Activated CD4-positive, alpha-beta T cell treated with anti-CD3 and anti-CD28 coated beads, Interleukin-2, amount 10 ng/mL, durations not matched to agents 7 days and 5 days (primary cell): ENCODE measurements around the gene ASH1L. TPM values are rescaled to one million over a fixed set of nuclear protein-coding genes. Genes with fewer than 3 reads are reported as not detected.
"Not testable (repeated sequence)": the region's sequence is repeated elsewhere in the genome, so short reads cannot be mapped to it uniquely, and the experiment has no call there.

Experiments used
- CTCF ChIA-PET: fragments of 350-600 bp; sonication (Branson Sonifier 250); formaldehyde crosslinking; loops from one replicate; lab custom pipeline; 2021; ENCODE audit warnings: antibody characterized with exemption; lab: Charles Lee
- POLR2A ChIA-PET: fragments of 350-600 bp; sonication (Branson Sonifier 250); formaldehyde crosslinking; loops from one replicate; lab custom pipeline; 2021; ENCODE audit warnings: antibody characterized with exemption; lab: Charles Lee
- DNase-seq: peaks from one replicate; pipeline ENCODE4 v3.0.0-alpha.2; 2020
- H3K27ac Mint-ChIP-seq: one replicate; pipeline ENCODE4 v1.8.0; 2021; ENCODE audit warnings: mild to moderate bottlenecking, moderate library complexity, mixed read lengths
- H3K27me3 Mint-ChIP-seq: one replicate; pipeline ENCODE4 v1.8.0; 2021; ENCODE audit warnings: mixed read lengths
- H3K36me3 Mint-ChIP-seq: one replicate; pipeline ENCODE4 v1.8.0; 2021; ENCODE audit warnings: low read depth, mixed read lengths
- H3K4me1 Mint-ChIP-seq: one replicate; pipeline ENCODE4 v1.8.0; 2021; ENCODE audit warnings: mixed read lengths
- H3K4me3 Mint-ChIP-seq: one replicate; pipeline ENCODE4 v1.8.0; 2021; ENCODE audit warnings: mild to moderate bottlenecking, moderate library complexity, mixed read lengths
- H3K9me3 Mint-ChIP-seq: one replicate; pipeline ENCODE4 v1.8.0; 2021; ENCODE audit warnings: mixed read lengths
- total RNA-seq, 2 experiments: library from RNA; stranded (reverse); gene quantifications; one replicate each; pipeline ENCODE4 v1.2.3, GENCODE V29; 2021

ASH1L gene
- total RNA-seq, 2 experiments from 2014 or later, result 42.9 to 44.1 TPM

DNA sequence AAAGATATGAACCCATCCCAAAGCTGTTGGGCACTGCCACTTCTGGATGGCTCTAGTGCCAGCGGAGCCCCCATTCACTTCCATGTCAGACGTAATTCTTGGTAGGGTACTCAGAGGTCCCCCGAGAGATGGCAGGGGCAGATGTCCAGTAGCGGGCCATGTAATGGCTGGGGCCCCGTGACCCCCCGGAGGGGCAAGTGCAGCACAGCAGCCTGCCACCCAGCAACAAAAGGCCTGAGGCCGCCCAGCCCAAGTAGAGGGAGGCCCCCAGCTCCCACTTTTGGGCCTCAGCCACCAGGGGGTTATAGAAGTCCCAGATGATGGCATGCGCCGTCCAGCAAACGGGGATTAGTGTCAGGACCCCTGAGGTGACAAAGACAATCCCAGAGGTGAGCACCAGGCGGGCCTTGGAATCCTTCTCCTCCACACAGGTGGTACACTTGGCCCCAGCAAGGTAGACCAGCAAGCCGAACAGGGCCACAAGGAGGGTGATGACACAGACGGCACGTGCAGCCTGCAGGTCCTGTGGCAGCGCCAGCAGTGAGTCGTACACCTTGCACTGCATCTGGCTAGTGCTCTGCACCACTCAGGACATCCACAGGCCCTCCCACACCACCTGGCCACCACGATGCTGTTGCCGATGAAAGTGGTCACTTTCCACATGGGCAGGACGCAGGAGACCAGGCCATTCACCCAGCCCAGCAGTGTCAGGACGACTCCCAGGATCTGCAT lies 28.1 kb upstream of the ASH1L start:
- H3K36me3 Mint-ChIP-seq, H3K27me3 Mint-ChIP-seq, H3K27ac Mint-ChIP-seq, H3K4me3 Mint-ChIP-seq, H3K4me1 Mint-ChIP-seq, POLR2A ChIA-PET, H3K9me3 Mint-ChIP-seq, DNase-seq: not testable (repeated sequence)
- CTCF ChIA-PET, result interaction anchor here (0.6 to 1.5 kb wide), 4 partner anchors 20 to 340 kb away, joined by 3 to 4 read pairs (median 4); no protein-coding TSS in a partner anchor

DNA sequence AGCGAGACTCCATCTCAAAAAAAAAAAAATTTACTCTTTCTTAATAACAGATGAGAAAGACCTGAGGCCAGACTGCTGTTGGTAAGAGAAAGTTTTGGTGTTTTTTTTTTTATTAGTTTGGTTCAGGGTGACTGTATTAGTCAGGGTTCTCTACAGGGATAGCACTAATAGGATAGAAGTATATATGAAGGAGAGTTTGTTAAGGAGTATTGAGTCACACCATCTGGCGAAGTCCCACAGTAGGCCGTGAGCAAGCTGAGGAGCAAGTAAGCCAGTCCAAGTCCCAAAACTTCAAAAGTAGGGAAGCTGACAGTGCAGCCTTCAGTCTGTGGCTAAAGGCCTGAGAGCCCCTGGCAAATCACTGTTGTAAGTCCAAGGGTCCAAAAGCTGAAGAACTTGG lies 26.7 kb upstream of the ASH1L start:
- POLR2A ChIA-PET, H3K36me3 Mint-ChIP-seq, H3K4me3 Mint-ChIP-seq, DNase-seq, H3K4me1 Mint-ChIP-seq, H3K27ac Mint-ChIP-seq, H3K27me3 Mint-ChIP-seq, H3K9me3 Mint-ChIP-seq: not testable (repeated sequence)
- CTCF ChIA-PET, result interaction anchor here (1.0 to 1.4 kb wide), 2 partner anchors 8 to 265 kb away, joined by 3 read pairs; no protein-coding TSS in a partner anchor

DNA sequence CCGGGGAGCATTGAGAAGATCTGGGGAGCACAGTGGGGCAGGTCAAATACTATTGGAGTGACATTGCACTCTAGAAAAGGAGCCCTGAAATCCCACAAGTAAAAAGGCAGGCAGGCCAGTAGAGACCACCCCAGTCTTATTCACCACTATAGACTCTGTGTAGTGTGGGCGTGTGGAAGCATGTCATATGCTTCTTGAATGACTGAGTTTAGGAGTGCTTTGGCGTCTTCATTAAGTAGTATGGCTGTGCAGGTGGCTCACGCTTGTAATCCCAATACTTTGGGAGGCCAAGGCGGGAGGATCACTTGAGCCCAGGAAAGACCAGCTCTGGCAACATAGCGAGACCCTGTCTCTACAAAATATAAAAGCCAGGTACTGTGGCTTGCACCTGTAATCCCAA lies 21.2 kb upstream of the ASH1L start:
- H3K27me3 Mint-ChIP-seq, H3K36me3 Mint-ChIP-seq, DNase-seq, H3K4me1 Mint-ChIP-seq, H3K27ac Mint-ChIP-seq, H3K4me3 Mint-ChIP-seq, POLR2A ChIA-PET, H3K9me3 Mint-ChIP-seq: not testable (repeated sequence)
- CTCF ChIA-PET, result interaction anchor here (0.8 to 1.1 kb wide), 2 partner anchors 8 to 207 kb away, joined by 3 read pairs; no protein-coding TSS in a partner anchor

DNA sequence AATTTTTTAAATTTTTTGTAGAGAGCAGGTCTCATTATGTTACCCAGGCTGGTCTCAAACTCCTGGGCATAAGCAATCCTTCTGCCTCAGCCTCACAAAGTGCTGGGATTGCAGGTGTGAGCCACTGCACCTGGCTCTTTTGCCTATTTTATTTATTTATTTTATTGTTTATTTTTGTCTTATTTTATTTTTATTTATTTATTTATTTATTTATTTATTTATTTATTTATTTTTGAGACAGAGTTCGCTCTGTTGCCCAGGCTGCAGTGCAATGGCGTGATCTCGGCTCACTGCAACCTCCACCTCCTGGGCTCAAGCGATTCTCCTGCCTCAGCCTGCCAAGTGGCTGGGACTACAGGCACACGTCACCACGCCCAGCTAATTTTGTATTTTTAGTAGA lies 13.0 kb upstream of the ASH1L start:
- POLR2A ChIA-PET, CTCF ChIA-PET, H3K9me3 Mint-ChIP-seq, DNase-seq, H3K36me3 Mint-ChIP-seq, H3K27ac Mint-ChIP-seq, H3K4me3 Mint-ChIP-seq, H3K27me3 Mint-ChIP-seq, H3K4me1 Mint-ChIP-seq: not testable (repeated sequence)

- Mint-ChIP-seq H3K9me3 (no peaks in the 10 kb centered on the region), H3K4me3 (no peak overlapping the region), H3K27me3 (no peaks in the 10 kb centered on the region), H3K4me1 (peaks cover 8% of the 10 kb centered on the region), H3K36me3 (peaks cover 15% of the 10 kb centered on the region), H3K27ac (no peak overlapping the region)
- CTCF ChIA-PET, result interaction anchor here (0.7 kb wide), 1 partner anchor 39 kb away, joined by 3 read pairs; no protein-coding TSS in a partner anchor
- no peak for DNase-seq
- POLR2A ChIA-PET, result interaction anchor here (0.7 kb wide), 1 partner anchor 26 kb away, joined by 3 read pairs; no protein-coding TSS in a partner anchor
Measured at GRCh38 chr1:155574077-155574476, 11.5 kb upstream of the ASH1L start.

DNA sequence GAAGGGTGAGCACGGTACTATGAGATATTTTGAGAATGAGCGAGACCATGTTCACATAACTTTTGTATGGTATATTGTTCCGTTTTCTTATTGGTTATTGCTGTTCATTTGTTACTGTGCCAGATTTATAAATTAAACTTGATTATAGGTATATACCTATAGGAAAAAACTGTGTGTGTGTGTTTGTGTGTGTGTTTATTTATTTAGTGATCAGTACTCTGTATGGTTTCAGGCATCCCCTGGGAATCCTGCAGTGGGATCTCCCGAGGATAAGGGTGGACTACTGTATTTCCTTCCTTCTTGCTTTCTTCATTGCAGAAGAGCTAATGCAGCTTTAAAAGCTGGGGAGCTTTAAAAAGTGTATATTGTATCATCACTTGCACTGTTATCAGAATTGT lies 8.0 kb upstream of the ASH1L start:
- ChIA-PET CTCF (interaction anchor here (0.6 to 1.1 kb wide), 4 partner anchors 21 to 269 kb away, joined by 3 read pairs; no protein-coding TSS in a partner anchor), POLR2A (no interaction called here)
- no peaks in the 10 kb centered on the region for H3K9me3 Mint-ChIP-seq
- DNase-seq, result no peak
- no peak overlapping the region for H3K4me3 Mint-ChIP-seq
- H3K27ac Mint-ChIP-seq, result no peak overlapping the region
- H3K4me1 Mint-ChIP-seq, result peaks cover 18% of the 10 kb centered on the region
- H3K36me3 Mint-ChIP-seq, result peaks cover 23% of the 10 kb centered on the region
- no peaks in the 10 kb centered on the region for H3K27me3 Mint-ChIP-seq

GRCh38 chr1:155569988-155570592 lies 7.5 kb upstream of the ASH1L start:
- ChIA-PET CTCF (no interaction called here), POLR2A (no interaction called here)
- peaks cover 26% of the 10 kb centered on the region for H3K36me3 Mint-ChIP-seq
- no peaks in the 10 kb centered on the region for H3K27me3 Mint-ChIP-seq
- no peak overlapping the region for H3K27ac Mint-ChIP-seq
- no peak overlapping the region for H3K4me3 Mint-ChIP-seq
- peaks cover 21% of the 10 kb centered on the region for H3K4me1 Mint-ChIP-seq
- no peaks in the 10 kb centered on the region for H3K9me3 Mint-ChIP-seq
- DNase-seq, result no peak

DNA sequence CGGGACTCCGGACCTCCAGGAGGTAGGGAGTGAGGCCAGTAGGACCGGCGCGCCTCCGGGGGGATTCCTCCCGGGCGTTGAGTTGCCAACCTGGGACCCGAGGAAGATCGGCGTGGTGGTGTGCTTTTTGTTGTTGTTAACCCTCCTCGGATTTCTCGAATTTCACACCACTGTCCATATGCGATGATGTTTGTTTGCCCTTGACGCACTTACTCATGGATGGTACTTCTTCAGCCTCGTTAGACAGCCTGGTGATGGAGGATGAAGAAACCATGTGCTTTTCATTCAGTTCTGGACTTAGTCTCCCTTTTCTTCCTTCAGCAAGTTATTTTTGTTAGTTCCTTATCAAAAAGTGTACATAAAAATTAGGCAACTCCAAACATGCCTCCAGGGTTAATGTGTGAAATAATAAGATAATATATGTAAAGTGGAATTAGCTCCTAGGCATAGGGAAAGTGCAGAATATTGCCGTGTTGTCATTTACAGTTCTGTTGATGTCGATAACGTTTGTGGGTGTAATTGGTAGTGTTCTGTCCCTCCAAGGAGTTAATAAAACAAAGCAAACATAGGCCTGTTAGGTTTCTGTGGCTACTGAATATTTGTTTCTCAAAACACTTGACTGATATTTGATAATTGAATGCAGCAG lies 897 bp upstream of the ASH1L start:
- H3K9me3 Mint-ChIP-seq, H3K27me3 Mint-ChIP-seq, DNase-seq: not testable (repeated sequence)
- Mint-ChIP-seq H3K36me3 (peaks cover 18% of the 10 kb centered on the region), H3K4me3 (peak overlapping the region; percentile 99), H3K27ac (peak overlapping the region; percentile 99), H3K4me1 (peaks cover 39% of the 10 kb centered on the region)
- CTCF ChIA-PET, result interaction anchor here (0.6 kb wide), 1 partner anchor 26 kb away, joined by 3 read pairs; no protein-coding TSS in a partner anchor
- POLR2A ChIA-PET, result interaction anchor here (0.7 kb wide), 1 partner anchor 290 kb away, joined by 4 read pairs; the partner anchor contains the start of gene CLK2

DNA sequence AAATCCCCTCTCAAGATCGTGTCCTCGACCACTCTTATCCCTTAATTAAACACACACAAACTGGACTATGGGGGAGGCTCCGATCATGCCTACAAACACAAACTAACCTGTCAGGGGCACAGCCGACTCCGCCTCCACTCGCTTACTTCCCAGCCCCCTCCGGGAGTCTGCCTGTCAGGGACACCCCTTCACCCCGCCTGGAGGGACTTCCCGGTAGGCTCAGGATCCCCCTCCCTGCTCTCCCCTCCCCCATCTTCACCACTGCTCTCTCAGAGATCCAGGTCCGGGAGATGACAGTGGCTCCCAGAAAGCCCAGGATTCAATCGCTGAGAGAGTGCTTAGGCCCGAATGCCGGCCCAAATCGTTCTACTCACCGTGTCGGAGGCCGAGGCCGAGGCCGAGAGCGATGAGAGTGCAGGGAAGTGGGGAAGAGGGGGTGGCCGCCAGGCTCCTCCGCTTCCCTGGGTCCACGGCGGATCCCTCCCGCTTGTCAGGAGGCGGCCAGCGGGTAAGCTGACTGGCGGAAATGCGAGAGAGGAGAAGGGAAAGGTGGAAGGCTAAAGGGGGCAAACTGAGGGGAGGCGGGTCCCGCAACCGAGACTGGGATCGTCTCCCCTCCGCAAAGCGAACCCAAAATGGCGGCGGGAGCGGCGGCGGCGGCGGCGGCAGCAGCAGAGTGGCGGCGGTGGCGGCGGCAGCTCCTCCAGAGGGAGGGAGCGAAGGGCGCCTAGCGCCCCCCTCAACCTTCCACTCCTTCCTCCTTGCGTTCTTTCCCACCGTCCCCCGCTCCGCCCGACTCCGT lies 623 bp downstream of the ASH1L start:
- CTCF ChIA-PET, H3K27me3 Mint-ChIP-seq, H3K9me3 Mint-ChIP-seq: not testable (repeated sequence)
- peaks cover 46% of the 10 kb centered on the region for H3K4me1 Mint-ChIP-seq
- H3K27ac Mint-ChIP-seq, result peak overlapping the region; percentile 99
- POLR2A ChIA-PET, result interaction anchor here (0.7 kb wide), 1 partner anchor 719 kb away, joined by 3 read pairs; no protein-coding TSS in a partner anchor
- peak; percentile 63 for DNase-seq
- H3K36me3 Mint-ChIP-seq, result peaks cover 18% of the 10 kb centered on the region
- peak overlapping the region; percentile 99 for H3K4me3 Mint-ChIP-seq

- Mint-ChIP-seq H3K9me3 (peaks cover 2% of the 10 kb centered on the region), H3K36me3 (peaks cover 27% of the 10 kb centered on the region), H3K4me3 (no peak overlapping the region), H3K27me3 (no peaks in the 10 kb centered on the region), H3K27ac (no peak overlapping the region), H3K4me1 (peaks cover 35% of the 10 kb centered on the region)
- no peak for DNase-seq
- CTCF ChIA-PET, result interaction anchor here (0.7 kb wide), 1 partner anchor 1206 kb away, joined by 4 read pairs; no protein-coding TSS in a partner anchor
- POLR2A ChIA-PET, result no interaction called here
Measured at GRCh38 chr1:155555915-155556314, 6.7 kb downstream of the ASH1L start.

DNA sequence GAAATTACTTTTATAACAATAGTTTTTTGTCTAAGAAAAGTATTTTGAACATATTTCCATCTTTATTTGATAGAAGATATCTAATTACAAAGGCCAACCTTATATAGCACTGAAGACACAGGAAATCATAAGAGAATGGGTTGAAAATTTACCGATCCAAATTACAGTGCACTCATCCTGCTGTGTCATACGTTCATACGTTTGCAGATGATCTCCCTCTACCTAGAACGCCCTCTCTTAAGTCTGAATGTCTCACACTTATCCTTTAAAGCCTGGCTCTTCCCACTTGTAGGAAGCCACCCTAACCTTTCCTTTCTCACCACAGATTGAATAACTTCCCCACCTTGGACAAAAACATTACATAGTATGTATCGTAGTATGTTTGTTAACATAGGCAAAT lies 9.3 kb downstream of the ASH1L start:
- POLR2A ChIA-PET, result interaction anchor here (0.7 kb wide), 1 partner anchor 37 kb away, joined by 6 read pairs; no protein-coding TSS in a partner anchor
- Mint-ChIP-seq H3K4me1 (peaks cover 31% of the 10 kb centered on the region), H3K36me3 (peaks cover 28% of the 10 kb centered on the region), H3K4me3 (no peak overlapping the region), H3K27me3 (no peaks in the 10 kb centered on the region), H3K27ac (no peak overlapping the region), H3K9me3 (peaks cover 2% of the 10 kb centered on the region)
- no peak for DNase-seq
- CTCF ChIA-PET, result interaction anchor here (1.0 kb wide), 1 partner anchor 24 kb away, joined by 5 read pairs; no protein-coding TSS in a partner anchor

- CTCF ChIA-PET, result no interaction called here
- POLR2A ChIA-PET, result interaction anchor here (0.5 kb wide), 1 partner anchor 25 kb away, joined by 3 read pairs; no protein-coding TSS in a partner anchor
- H3K4me3 Mint-ChIP-seq, result no peak overlapping the region
- H3K27ac Mint-ChIP-seq, result no peak overlapping the region
- H3K27me3 Mint-ChIP-seq, result no peaks in the 10 kb centered on the region
- H3K4me1 Mint-ChIP-seq, result peaks cover 35% of the 10 kb centered on the region
- H3K9me3 Mint-ChIP-seq, result peaks cover 2% of the 10 kb centered on the region
- DNase-seq, result no peak
- peaks cover 26% of the 10 kb centered on the region for H3K36me3 Mint-ChIP-seq
Measured at GRCh38 chr1:155548706-155549105, 13.9 kb downstream of the ASH1L start.
